Osteoblast (primary cell): Measurements from ENCODE around the gene AADACL4. TPM values are rescaled to one million over a fixed set of nuclear protein-coding genes. Genes with fewer than 3 reads are reported as not detected.
"Not testable (repeated sequence)": the region's sequence is repeated elsewhere in the genome, so short reads cannot be mapped to it uniquely, and the experiment has no call there.

Experiments used
- DNase-seq: peaks from one replicate; pipeline ENCODE4 v3.0.0; 2011; ENCODE audit warnings: low spot score, mixed read lengths; ENCODE audit not compliant: insufficient read length; ENCODE audit errors: missing footprints
- H2AFZ ChIP-seq: 2 replicates; pipeline ENCODE4 v1.6.0; 2011; ENCODE audit warnings: mild to moderate bottlenecking, low read length
- H3K27ac ChIP-seq: 2 replicates; pipeline ENCODE4 v1.5.1; 2011; ENCODE audit warnings: mild to moderate bottlenecking, low read depth, low read length, moderate library complexity
- H3K27me3 ChIP-seq: 2 replicates; pipeline ENCODE4 v1.6.0; 2012; ENCODE audit warnings: mild to moderate bottlenecking, control low read depth, inconsistent platforms, low read length, moderate library complexity; ENCODE audit not compliant: insufficient read depth
- H3K36me3 ChIP-seq: 2 replicates; pipeline ENCODE4 v1.5.1; 2011; ENCODE audit warnings: mild to moderate bottlenecking, low read length, control low read depth, moderate library complexity; ENCODE audit not compliant: insufficient read depth
- H3K4me1 ChIP-seq: 2 replicates; pipeline ENCODE4 v1.5.1; 2011; ENCODE audit warnings: mild to moderate bottlenecking, low read length, control low read depth, moderate library complexity; ENCODE audit not compliant: insufficient read depth
- H3K4me2 ChIP-seq: 2 replicates; pipeline ENCODE4 v1.6.0; 2011; ENCODE audit warnings: mild to moderate bottlenecking, low read length; ENCODE audit not compliant: insufficient read depth
- H3K4me3 ChIP-seq: fragments of 200-600 bp; sonication (generic); 3 replicates; pipeline ENCODE4 v1.5.1; 2012; ENCODE audit warnings: mild to moderate bottlenecking, low read length, inconsistent platforms; ENCODE audit not compliant: insufficient read depth
- H3K79me2 ChIP-seq: 2 replicates; pipeline ENCODE4 v1.6.0; 2012; ENCODE audit warnings: mild to moderate bottlenecking, low read length, control low read depth, inconsistent platforms; ENCODE audit not compliant: insufficient read depth
- H3K9me3 ChIP-seq: 2 replicates; pipeline ENCODE4 v1.5.1; 2011; ENCODE audit warnings: low read depth, low read length, control low read depth
- H4K20me1 ChIP-seq: 2 replicates; pipeline ENCODE4 v1.6.0; 2012; ENCODE audit warnings: mild to moderate bottlenecking, low read length, control low read depth; ENCODE audit not compliant: insufficient read depth
- CTCF ChIP-seq: IDR thresholded peaks from 2 replicates; pipeline ENCODE4 v1.5.1; 2011; ENCODE audit warnings: mild to moderate bottlenecking, low read depth, low read length, moderate library complexity; ENCODE audit errors: extremely low read depth
- total RNA-seq: library from RNA; depleted of rRNA; stranded (reverse); fragments of >200 nt; gene quantifications from 2 replicates; pipeline ENCODE4 v1.2.3, GENCODE V29; 2012

Gene AADACL4
- total RNA-seq, 1 donor = not detected

DNA sequence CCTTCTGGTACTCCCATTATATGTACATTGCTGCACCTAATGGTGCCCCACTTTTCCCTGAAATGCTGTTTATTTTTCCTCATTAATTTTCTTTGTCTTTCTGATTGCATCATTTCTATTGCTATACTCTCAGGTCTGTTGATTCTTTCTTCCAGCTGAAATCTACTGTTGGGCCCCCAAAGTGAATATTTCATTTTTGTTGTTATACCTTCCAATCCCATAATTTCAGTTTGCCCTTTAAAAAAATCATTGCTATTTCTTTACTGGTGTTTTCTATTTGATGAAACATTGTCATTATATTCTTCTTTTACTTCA, 3.0 kb upstream of the AADACL4 start:
- peaks cover 5% of the 10 kb centered on the region for H3K9me3 ChIP-seq
- DNase-seq = no peak
- peaks cover 12% of the 10 kb centered on the region for H3K4me1 ChIP-seq
- no peak for TF ChIP-seq CTCF
- H3K79me2 ChIP-seq = no peaks in the 10 kb centered on the region
- no peaks in the 10 kb centered on the region for H4K20me1 ChIP-seq
- H3K27ac ChIP-seq = no peak overlapping the region
- H3K4me3 ChIP-seq = no peak overlapping the region
- no peak overlapping the region for H2AFZ ChIP-seq
- no peak overlapping the region for H3K4me2 ChIP-seq
- H3K36me3 ChIP-seq = no peaks in the 10 kb centered on the region
- H3K27me3 ChIP-seq = peaks cover 13% of the 10 kb centered on the region

GRCh38 chr1:12643079-12643478, 806 bp upstream of the AADACL4 start:
- no peak overlapping the region for H3K27ac ChIP-seq
- DNase-seq = no peak
- no peak overlapping the region for H3K4me2 ChIP-seq
- H3K4me1 ChIP-seq = no peaks in the 10 kb centered on the region
- H3K79me2 ChIP-seq = no peaks in the 10 kb centered on the region
- no peaks in the 10 kb centered on the region for H3K36me3 ChIP-seq
- no peak overlapping the region for H3K4me3 ChIP-seq
- H3K27me3 ChIP-seq = peaks cover 13% of the 10 kb centered on the region
- H2AFZ ChIP-seq = no peak overlapping the region
- no peaks in the 10 kb centered on the region for H4K20me1 ChIP-seq
- TF ChIP-seq CTCF = no peak
- H3K9me3 ChIP-seq = peaks cover 5% of the 10 kb centered on the region

- TF ChIP-seq CTCF = no peak
- Histone ChIP-seq H3K36me3 (no peaks in the 10 kb centered on the region), H3K4me1 (no peaks in the 10 kb centered on the region), H3K9me3 (peaks cover 3% of the 10 kb centered on the region), H4K20me1 (no peaks in the 10 kb centered on the region), H3K4me2 (no peak overlapping the region), H3K4me3 (no peak overlapping the region), H2AFZ (no peak overlapping the region), H3K79me2 (no peaks in the 10 kb centered on the region), H3K27ac (no peak overlapping the region), H3K27me3 (peaks cover 13% of the 10 kb centered on the region)
- DNase-seq = no peak
These were observed 352 bp downstream of the AADACL4 start for GRCh38 chr1:12644237-12644636.

DNA sequence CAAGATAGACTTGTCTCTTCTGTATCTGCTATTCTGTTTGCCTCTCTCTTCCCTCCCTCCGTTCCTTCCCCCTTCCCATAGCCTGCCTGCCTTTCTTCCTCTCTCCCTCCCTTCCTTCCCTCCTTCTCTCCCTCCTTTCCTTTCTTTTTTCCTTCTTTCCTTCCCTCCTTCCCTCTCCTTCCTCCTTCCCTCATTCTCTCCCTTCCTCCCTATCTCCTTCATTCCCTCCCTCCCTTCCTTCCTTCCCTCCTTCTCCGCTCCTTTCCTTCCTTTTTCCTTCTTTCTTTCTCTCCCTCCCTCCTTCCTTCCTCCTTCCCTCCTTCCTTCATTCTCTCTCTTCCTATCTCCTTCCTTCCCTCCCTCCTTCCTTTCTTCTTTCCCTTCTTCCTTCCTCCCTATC, 944 bp downstream of the AADACL4 start:
- Histone ChIP-seq H3K79me2 (no peaks in the 10 kb centered on the region), H3K27me3 (peaks cover 13% of the 10 kb centered on the region), H4K20me1 (no peaks in the 10 kb centered on the region), H3K27ac (no peak overlapping the region), H3K4me1 (peaks cover 2% of the 10 kb centered on the region), H3K4me3 (no peak overlapping the region), H2AFZ (no peak overlapping the region), H3K36me3 (no peaks in the 10 kb centered on the region), H3K4me2 (no peak overlapping the region), H3K9me3 (peaks cover 2% of the 10 kb centered on the region)
- TF ChIP-seq CTCF = no peak
- no peak for DNase-seq

DNA sequence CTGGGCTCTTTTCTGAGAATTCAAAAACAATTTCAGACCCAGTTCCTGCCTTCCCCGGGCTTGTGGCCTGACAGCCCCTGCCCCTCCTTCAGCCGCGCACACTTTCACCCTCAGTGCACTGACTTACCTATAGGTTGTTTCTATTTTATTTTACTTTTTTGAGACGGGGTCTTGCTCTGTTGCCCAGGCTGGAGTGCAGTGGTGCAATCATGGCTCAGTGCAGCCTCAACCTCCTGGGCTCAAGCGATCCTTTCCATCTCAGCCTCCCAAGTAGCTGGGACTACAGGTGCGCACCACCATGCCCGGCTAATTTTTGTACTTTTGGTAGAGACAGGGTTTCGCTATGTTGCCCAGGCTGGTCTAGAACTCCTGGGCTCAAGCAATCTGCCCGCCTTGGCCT, 1.5 kb downstream of the AADACL4 start:
- DNase-seq, H3K27ac ChIP-seq, H3K79me2 ChIP-seq, H3K4me1 ChIP-seq, H3K36me3 ChIP-seq, H4K20me1 ChIP-seq, H3K4me3 ChIP-seq, H2AFZ ChIP-seq, H3K9me3 ChIP-seq, H3K4me2 ChIP-seq: not testable (repeated sequence)
- H3K27me3 ChIP-seq = peaks cover 13% of the 10 kb centered on the region
